ENCODE results near the gene STK39. TPM values are rescaled to one million over a fixed set of nuclear protein-coding genes. Genes with fewer than 3 reads are reported as not detected.
"Not testable (repeated sequence)": the region's sequence is repeated elsewhere in the genome, so short reads cannot be mapped to it uniquely, and the experiment has no call there.

Gene STK39
- total RNA-seq, 1 donor from 2014 or later = 23.4 TPM

GRCh38 chr2:168135630-168136029 lies 111.8 kb downstream of the STK39 start:
- DNase-seq = no peak

GRCh38 chr2:168135121-168135520 lies 112.3 kb downstream of the STK39 start:
- no peak for DNase-seq

GRCh38 chr2:168134485-168134884 lies 112.9 kb downstream of the STK39 start:
- DNase-seq = no peak

DNA sequence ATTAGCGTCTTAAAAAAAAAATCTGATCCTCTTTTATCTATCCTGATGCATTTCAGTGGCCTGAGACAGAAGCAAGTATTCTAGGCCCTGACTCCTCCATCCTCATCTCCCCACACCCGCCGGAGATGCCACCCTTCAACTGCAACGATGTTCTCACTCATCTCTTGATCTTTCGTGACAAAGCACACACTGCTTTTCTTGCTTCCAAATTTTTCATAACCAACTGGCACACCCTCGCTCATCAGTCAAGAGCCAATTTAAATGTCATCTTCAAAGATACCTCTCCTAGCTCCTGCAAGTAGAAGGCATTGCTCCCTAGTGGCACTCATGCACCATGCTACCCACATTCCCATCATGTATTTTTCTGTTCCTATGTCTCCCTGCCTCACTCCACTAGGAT lies 115.0 kb downstream of the STK39 start:
- no peak for DNase-seq

DNA sequence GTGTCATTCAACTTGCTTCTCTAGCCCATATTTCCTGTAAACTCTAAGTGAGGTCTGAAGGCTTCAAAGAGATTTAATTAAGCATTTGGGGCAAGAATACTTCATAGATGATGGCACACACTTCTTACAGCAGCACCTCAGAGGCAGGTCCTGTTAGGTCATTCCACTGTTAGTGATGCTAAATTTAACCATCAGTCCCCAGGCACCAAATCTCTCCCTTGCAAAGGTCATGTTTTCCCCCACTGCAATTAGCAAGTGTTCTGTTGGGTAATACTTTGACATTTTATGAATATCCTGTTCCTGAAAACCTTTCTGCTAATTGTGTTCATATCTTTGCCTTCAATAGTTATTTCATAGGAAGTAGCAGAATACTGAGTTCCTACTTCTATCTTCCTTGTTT lies 117.0 kb downstream of the STK39 start:
- no peak for DNase-seq

- no peak for DNase-seq
Observed at GRCh38 chr2:168127371-168127770, 120.0 kb downstream of the STK39 start.

GRCh38 chr2:168122210-168122609 lies 125.2 kb downstream of the STK39 start:
- not testable (repeated sequence) for DNase-seq

GRCh38 chr2:168120730-168121129 lies 126.7 kb downstream of the STK39 start:
- DNase-seq = no peak

DNA sequence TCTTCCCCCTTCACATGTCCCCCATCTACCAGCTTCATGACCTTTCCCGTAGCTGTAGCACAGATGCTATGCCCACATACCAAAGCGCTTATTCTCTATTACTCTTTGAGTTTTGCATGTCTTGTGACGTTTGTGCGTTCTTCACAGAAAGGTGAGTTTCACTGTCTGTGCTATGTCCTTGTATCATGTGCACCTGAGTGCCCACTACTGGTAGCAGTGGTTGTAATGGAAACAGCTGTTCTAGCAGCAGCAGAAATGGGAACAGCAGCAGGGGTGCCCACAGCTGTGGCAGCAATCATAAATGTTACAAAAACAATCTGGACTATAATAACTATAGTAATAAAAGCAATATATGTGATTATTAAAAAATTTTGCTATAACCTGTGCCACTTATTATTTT lies 127.1 kb downstream of the STK39 start:
- no peak for DNase-seq

DNA sequence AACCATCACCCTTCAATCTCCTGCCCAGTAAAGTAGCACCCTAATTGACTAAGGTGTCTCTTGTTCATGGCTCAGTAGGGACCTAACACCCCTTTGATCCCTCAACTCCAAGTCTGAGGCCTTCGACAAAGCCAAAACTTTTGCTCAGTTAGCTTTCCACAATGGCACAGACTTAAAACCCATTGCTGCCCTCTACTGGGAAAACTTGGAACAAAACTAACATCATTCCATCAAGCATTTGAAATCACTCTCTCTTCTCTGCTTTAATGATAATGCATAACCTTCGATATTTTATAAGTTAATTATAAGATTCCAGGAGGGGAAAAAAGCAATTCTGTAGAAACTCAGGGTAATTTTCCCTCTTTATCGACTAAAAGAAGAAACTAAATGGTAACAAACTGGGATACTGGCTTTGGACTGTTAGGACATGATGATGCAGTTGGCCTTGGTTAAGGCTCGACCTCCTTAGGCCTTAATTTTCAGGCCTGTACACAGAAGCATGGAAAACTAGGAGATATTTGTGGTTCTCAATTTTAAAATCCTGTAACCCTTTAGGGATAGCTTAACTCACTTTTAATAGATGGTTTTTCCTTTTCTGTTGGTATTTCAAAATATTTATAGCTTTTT lies 127.8 kb downstream of the STK39 start:
- peak; percentile 59 for DNase-seq

DNA sequence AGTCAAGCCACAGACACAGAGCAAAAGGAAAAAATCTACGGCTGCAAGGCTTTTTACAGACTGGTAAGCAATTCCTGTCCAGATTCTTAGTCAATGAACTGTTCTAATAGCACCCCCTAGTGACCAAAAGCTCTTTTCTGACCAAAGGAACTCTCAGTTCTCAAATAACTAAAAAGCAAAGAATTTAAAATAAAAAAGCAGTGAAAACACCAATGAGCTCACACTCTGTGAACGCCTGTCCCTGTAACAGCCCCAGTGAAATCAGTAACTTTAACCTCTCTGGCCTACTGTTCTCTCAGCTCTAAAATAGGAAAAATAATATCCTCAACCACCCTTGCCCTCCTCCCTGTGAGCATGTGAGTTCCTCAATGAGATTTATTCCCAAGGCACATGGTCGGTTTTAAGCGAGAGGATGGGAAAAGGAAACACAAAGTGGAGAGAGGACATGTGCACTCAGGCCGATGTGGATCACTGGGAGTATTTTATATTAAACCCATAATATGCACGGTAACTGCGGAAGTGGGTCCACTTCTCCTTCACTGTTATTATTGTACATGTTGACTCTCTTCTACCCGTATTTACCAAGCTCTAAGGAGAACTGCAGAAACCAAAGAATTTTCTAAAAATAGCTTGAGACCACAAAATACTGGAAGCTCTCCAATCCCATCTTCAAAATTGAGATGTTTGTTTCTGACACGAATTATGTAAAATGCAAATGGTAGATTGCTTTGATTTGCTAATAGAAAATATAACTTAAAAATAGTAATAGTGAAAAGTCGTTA lies 128.5 kb downstream of the STK39 start:
- peak; percentile 62 for DNase-seq

GRCh38 chr2:168116448-168116847 lies 130.9 kb downstream of the STK39 start:
- DNase-seq = no peak

DNA sequence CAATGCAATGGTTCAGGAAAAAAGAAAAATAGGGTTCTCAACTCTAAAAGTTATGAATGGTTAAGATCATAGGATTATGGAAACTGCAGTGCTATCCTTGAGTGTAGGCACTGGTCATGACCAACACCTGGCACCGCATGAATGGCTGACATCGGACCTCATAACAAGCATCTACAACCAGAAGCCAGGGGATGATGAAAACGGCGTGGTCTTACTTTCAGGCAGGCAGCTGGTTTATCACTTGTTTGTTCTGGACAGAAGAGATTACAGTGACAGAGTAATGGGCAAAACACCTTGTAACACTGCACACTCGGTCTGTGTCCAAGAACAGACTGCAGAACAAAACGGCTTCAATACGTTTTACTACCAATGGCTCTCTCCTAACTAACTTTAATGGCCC lies 132.8 kb downstream of the STK39 start:
- DNase-seq = no peak

GRCh38 chr2:168114040-168114439 lies 133.4 kb downstream of the STK39 start:
- no peak for DNase-seq

- DNase-seq = no peak
Observed at GRCh38 chr2:168107322-168107721, 140.1 kb downstream of the STK39 start.

DNA sequence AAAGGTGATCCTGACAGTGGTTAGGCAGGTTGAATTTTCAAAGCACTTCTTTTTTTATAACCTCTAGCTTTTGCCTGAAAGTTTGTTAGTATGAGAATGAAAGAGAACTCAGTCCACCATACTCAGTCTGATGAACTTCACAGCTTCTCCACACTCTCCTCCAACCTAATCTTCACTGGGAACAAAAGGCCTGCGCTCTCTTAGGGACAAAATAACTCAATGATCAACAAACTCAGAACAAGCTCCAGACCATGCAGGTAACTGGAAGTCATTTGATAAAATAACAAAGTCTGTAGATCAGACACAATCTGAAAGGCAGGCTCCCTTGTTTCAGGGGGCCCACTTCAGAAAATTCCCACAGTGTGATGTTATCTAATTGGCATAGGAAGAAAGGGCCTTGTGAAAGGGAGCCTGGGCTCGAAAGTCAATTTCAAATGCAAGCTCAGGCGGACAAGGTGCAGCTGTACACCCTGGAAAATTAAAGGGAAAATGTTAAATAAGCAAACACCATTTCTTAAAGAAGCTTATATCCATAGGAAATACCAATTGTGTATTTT lies 142.2 kb downstream of the STK39 start:
- no peak for DNase-seq

DNA sequence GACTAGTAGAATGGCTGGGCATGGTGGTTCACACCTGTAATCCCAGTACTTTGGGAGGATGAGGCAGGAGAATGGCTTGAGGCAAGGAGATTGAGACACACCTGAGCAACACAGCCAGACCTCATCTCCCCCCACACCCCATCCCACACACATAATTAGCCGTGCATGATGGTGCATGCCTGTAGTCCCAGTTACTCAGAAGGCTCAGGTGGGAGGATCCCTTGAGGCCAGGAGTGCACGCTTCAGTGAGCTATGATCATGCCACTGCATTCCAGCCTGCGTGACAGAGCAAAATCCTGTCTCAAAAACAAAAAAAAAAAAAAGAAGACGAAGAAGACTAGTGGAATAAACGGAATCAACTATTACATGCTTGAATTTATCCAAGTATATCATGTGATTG lies 150.0 kb downstream of the STK39 start:
- no peak for DNase-seq

GRCh38 chr2:168096158-168096557 lies 151.2 kb downstream of the STK39 start:
- no peak for DNase-seq

GRCh38 chr2:168091986-168092385 lies 155.4 kb downstream of the STK39 start:
- no peak for DNase-seq

GRCh38 chr2:168090366-168091135 lies 156.8 kb downstream of the STK39 start:
- DNase-seq = peak; percentile 12

GRCh38 chr2:168089200-168089599 lies 158.2 kb downstream of the STK39 start:
- DNase-seq = no peak

- no peak for DNase-seq
Observed at GRCh38 chr2:168087401-168087800, 160.0 kb downstream of the STK39 start.

DNA sequence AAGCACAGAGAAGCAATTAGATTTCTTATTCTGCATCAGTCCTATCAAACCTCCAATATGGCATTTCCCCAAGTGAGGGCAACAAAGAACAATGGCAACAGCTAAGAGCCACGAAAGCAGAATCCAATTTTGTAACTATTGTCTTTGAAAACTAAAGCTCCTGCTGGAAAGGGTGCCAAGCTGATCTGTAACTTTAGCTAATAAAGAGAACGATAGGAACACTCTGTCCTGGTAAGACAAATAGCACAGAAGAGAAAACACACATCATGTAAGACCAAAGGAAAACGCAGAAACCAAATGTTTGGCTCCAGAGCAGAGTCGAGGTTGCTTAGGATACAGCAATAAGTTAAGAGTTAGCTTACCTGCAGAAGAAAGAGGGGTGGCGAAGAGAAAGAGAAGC lies 160.5 kb downstream of the STK39 start:
- DNase-seq = no peak

Data from skin of body (tissue), 2 donors.